Mesenchymal stem cell (in vitro differentiated cells and primary cell): ENCODE measurements around the gene ZNF641.

Experiments
- DNase-seq: peaks from one replicate; pipeline ENCODE4 v3.0.0-alpha.2; 2013
- H2AFZ ChIP-seq: one replicate; pipeline ENCODE4 v1.6.1; 2013; ENCODE audit warnings: low read depth, mild to moderate bottlenecking, control low read depth, inconsistent platforms, low read length, moderate library complexity
- H2AK5ac ChIP-seq: 2 replicates; pipeline ENCODE4 v1.6.1; 2013; ENCODE audit warnings: low read length, moderate library complexity, mild to moderate bottlenecking, inconsistent platforms; ENCODE audit not compliant: severe bottlenecking
- H2BK120ac ChIP-seq: one replicate; pipeline ENCODE4 v1.6.1; 2013; ENCODE audit warnings: low read depth, mild to moderate bottlenecking, inconsistent platforms, low read length, moderate library complexity
- H2BK12ac ChIP-seq, 2 experiments: one replicate each; pipeline ENCODE4 v1.6.1; 2013; ENCODE audit warnings: inconsistent platforms in 2 of 2, low read length in 2 of 2, mild to moderate bottlenecking in 2 of 2, moderate library complexity in 2 of 2, control low read depth in 1 of 2
- H2BK15ac ChIP-seq: one replicate; pipeline ENCODE4 v1.6.1; 2013; ENCODE audit warnings: mild to moderate bottlenecking, low read depth, inconsistent platforms; ENCODE audit not compliant: poor library complexity, severe bottlenecking
- H2BK5ac ChIP-seq: 2 replicates; pipeline ENCODE4 v1.6.1; 2013; ENCODE audit warnings: low read depth, mild to moderate bottlenecking, low read length, control low read depth, inconsistent platforms; ENCODE audit not compliant: poor library complexity, severe bottlenecking
- H3K14ac ChIP-seq, 2 experiments: one replicate each; pipeline ENCODE4 v1.6.1; 2013; ENCODE audit warnings: inconsistent platforms in 2 of 2, low read length in 2 of 2, control low read depth in 1 of 2, mild to moderate bottlenecking in 1 of 2, moderate library complexity in 1 of 2
- H3K18ac ChIP-seq, 2 experiments: one replicate each; pipeline ENCODE4 v1.6.1; 2013; ENCODE audit warnings: inconsistent platforms in 2 of 2, low read length in 2 of 2, control low read depth in 1 of 2, low read depth in 1 of 2, mild to moderate bottlenecking in 1 of 2
- H3K23ac ChIP-seq, 2 experiments: one replicate each; pipeline ENCODE4 v1.6.1; 2013; ENCODE audit warnings: inconsistent platforms in 2 of 2, low read length in 2 of 2, mild to moderate bottlenecking in 2 of 2, moderate library complexity in 2 of 2, control low read depth in 1 of 2
- H3K27ac ChIP-seq: 2 replicates; pipeline ENCODE4 v1.5.1; 2013; ENCODE audit warnings: mild to moderate bottlenecking, moderate library complexity, low read length, control low read depth, inconsistent platforms; ENCODE audit not compliant: poor library complexity, severe bottlenecking
- H3K27me3 ChIP-seq, 2 experiments: 2 replicates each; pipeline versions ENCODE4 v1.6.1 to v1.7.0; 2013; ENCODE audit warnings: low read length in 2 of 2, mild to moderate bottlenecking in 2 of 2, moderate library complexity in 2 of 2, control low read depth in 1 of 2, inconsistent platforms in 1 of 2; ENCODE audit not compliant: control insufficient read depth in 1 of 2, insufficient read depth in 1 of 2
- H3K36me3 ChIP-seq, 2 experiments: 2 replicates each; pipeline versions ENCODE4 v1.6.1 to v1.7.0; 2013; ENCODE audit warnings: low read length in 2 of 2, control low read depth in 1 of 2, inconsistent platforms in 1 of 2, low read depth in 1 of 2, mild to moderate bottlenecking in 1 of 2; ENCODE audit not compliant: insufficient read depth in 2 of 2, control insufficient read depth in 1 of 2
- H3K4ac ChIP-seq, 2 experiments: one replicate each; pipeline ENCODE4 v1.6.1; 2013; ENCODE audit warnings: inconsistent platforms in 2 of 2, low read length in 2 of 2, mild to moderate bottlenecking in 2 of 2, moderate library complexity in 2 of 2, control low read depth in 1 of 2, low read depth in 1 of 2
- H3K4me1 ChIP-seq: 2 replicates; pipeline ENCODE4 v1.6.1; 2013; ENCODE audit warnings: low read depth, low read length, control low read depth; ENCODE audit not compliant: control insufficient read depth, insufficient read depth
- H3K4me2 ChIP-seq: 2 replicates; pipeline ENCODE4 v1.6.1; 2013; ENCODE audit warnings: low read length, mild to moderate bottlenecking, inconsistent platforms; ENCODE audit not compliant: poor library complexity, severe bottlenecking
- H3K4me3 ChIP-seq, 2 experiments: 2 replicates each; pipeline versions ENCODE4 v1.5.1 to v1.7.0; 2013; ENCODE audit warnings: low read length in 2 of 2, mild to moderate bottlenecking in 2 of 2, control low read depth in 1 of 2, low read depth in 1 of 2; ENCODE audit not compliant: insufficient read depth in 1 of 2
- H3K79me1 ChIP-seq: replicated peaks from 2 replicates; pipeline ENCODE4 v1.6.1; 2013; ENCODE audit warnings: mild to moderate bottlenecking, control low read depth, low read length, inconsistent platforms; ENCODE audit not compliant: poor library complexity, severe bottlenecking
- H3K9ac ChIP-seq: 2 replicates; pipeline ENCODE4 v1.7.0; 2013; ENCODE audit warnings: mild to moderate bottlenecking, low read length, moderate library complexity
- H3K9me3 ChIP-seq: 2 replicates; pipeline ENCODE4 v1.7.0; 2013; ENCODE audit warnings: mild to moderate bottlenecking, low read length; ENCODE audit not compliant: control insufficient read depth
- H4K8ac ChIP-seq: one replicate; pipeline ENCODE4 v1.6.1; 2013; ENCODE audit warnings: inconsistent platforms, mild to moderate bottlenecking, low read length, moderate library complexity
- H4K91ac ChIP-seq: one replicate; pipeline ENCODE4 v1.6.1; 2013; ENCODE audit warnings: mild to moderate bottlenecking, low read length, inconsistent platforms
- WGBS: methylation state at CpG from one replicate; pipeline ENCODE4 v1.1.7; 2013; ENCODE audit warnings: mixed read lengths; 5-methylcytosine and 5-hydroxymethylcytosine counted together

The ZNF641 gene

GRCh38 chr12:48329199-48329939, 21.4 kb downstream of the ZNF641 start:
- H3K79me1 ChIP-seq: no peaks in the 10 kb centered on the region
- no peak for DNase-seq
- no peak overlapping the region for H2BK15ac ChIP-seq
- no peaks in the 10 kb centered on the region for H3K9me3 ChIP-seq
- no peak overlapping the region for H2BK12ac ChIP-seq
- H4K91ac ChIP-seq: no peak overlapping the region
- H3K27ac ChIP-seq: no peak overlapping the region
- no peak overlapping the region for H3K4ac ChIP-seq
- H3K4me3 ChIP-seq: peak overlapping the region in 1 of 2 experiments; percentile 31
- no peak overlapping the region for H2AK5ac ChIP-seq
- no peaks in the 10 kb centered on the region for H3K4me1 ChIP-seq
- H3K27me3 ChIP-seq: peaks cover 4 to 13% of the 10 kb centered on the region in 2 experiments
- H4K8ac ChIP-seq: no peak overlapping the region
- no peak overlapping the region for H2AFZ ChIP-seq
- no peak overlapping the region for H3K9ac ChIP-seq
- no peak overlapping the region for H3K18ac ChIP-seq
- no peak overlapping the region for H3K4me2 ChIP-seq
- WGBS: 92% methylated on average over 55 of the region's 55 CpGs
- no peak overlapping the region for H2BK120ac ChIP-seq
- H3K23ac ChIP-seq: peak overlapping the region in 1 of 2 experiments; percentile 74
- H3K36me3 ChIP-seq: no peaks in the 10 kb centered on the region
- no peak overlapping the region for H2BK5ac ChIP-seq
- no peak overlapping the region for H3K14ac ChIP-seq

GRCh38 chr12:48316491-48316890, 34.2 kb downstream of the ZNF641 start:
- Histone ChIP-seq H2BK120ac (no peak overlapping the region), H4K8ac (no peak overlapping the region), H4K91ac (no peak overlapping the region), H3K4me2 (no peak overlapping the region), H3K14ac (no peak overlapping the region), H3K27ac (no peak overlapping the region), H3K4me3 (no peak overlapping the region), H3K4ac (no peak overlapping the region), H2BK5ac (no peak overlapping the region), H2BK15ac (no peak overlapping the region), H3K27me3 (no peaks in the 10 kb centered on the region), H3K9me3 (peaks cover 16% of the 10 kb centered on the region), H3K23ac (no peak overlapping the region), H3K4me1 (no peaks in the 10 kb centered on the region), H3K9ac (no peak overlapping the region), H3K18ac (no peak overlapping the region), H2BK12ac (no peak overlapping the region), H2AFZ (no peak overlapping the region), H3K36me3 (no peaks in the 10 kb centered on the region), H3K79me1 (no peaks in the 10 kb centered on the region), H2AK5ac (no peak overlapping the region)
- DNase-seq: no peak
- 49% methylated on average over 2 of the region's 2 CpGs for WGBS

GRCh38 chr12:48311313-48311712, 39.4 kb downstream of the ZNF641 start:
- no peak overlapping the region for H2BK15ac ChIP-seq
- no peak overlapping the region for H3K14ac ChIP-seq
- no peak overlapping the region for H3K23ac ChIP-seq
- no peak overlapping the region for H2BK12ac ChIP-seq
- no peak for DNase-seq
- no peaks in the 10 kb centered on the region for H3K9me3 ChIP-seq
- H3K4me1 ChIP-seq: no peaks in the 10 kb centered on the region
- H3K4me3 ChIP-seq: no peak overlapping the region
- 26% methylated on average over 3 of the region's 3 CpGs for WGBS
- H3K27ac ChIP-seq: no peak overlapping the region
- H2BK5ac ChIP-seq: no peak overlapping the region
- no peak overlapping the region for H2AK5ac ChIP-seq
- H3K18ac ChIP-seq: no peak overlapping the region
- peaks cover 0 to 4% of the 10 kb centered on the region in 2 experiments for H3K27me3 ChIP-seq
- no peak overlapping the region for H2AFZ ChIP-seq
- H4K8ac ChIP-seq: no peak overlapping the region
- no peaks in the 10 kb centered on the region for H3K36me3 ChIP-seq
- no peak overlapping the region for H3K9ac ChIP-seq
- H3K4me2 ChIP-seq: no peak overlapping the region
- H3K4ac ChIP-seq: no peak overlapping the region
- no peak overlapping the region for H4K91ac ChIP-seq
- H3K79me1 ChIP-seq: no peaks in the 10 kb centered on the region
- no peak overlapping the region for H2BK120ac ChIP-seq

- Histone ChIP-seq H2BK120ac (no peak overlapping the region), H2AFZ (no peak overlapping the region), H4K8ac (no peak overlapping the region), H3K9ac (no peak overlapping the region), H3K79me1 (no peaks in the 10 kb centered on the region), H2BK12ac (no peak overlapping the region), H3K14ac (no peak overlapping the region), H3K4me2 (no peak overlapping the region), H3K4me1 (no peaks in the 10 kb centered on the region), H4K91ac (no peak overlapping the region), H3K9me3 (no peaks in the 10 kb centered on the region), H3K27ac (no peak overlapping the region), H3K23ac (no peak overlapping the region), H2AK5ac (no peak overlapping the region), H3K18ac (no peak overlapping the region), H2BK5ac (no peak overlapping the region), H3K27me3 (peaks cover 0 to 4% of the 10 kb centered on the region in 2 experiments), H3K4ac (no peak overlapping the region), H3K4me3 (no peak overlapping the region), H2BK15ac (no peak overlapping the region), H3K36me3 (no peaks in the 10 kb centered on the region)
- DNase-seq: no peak
- 91% methylated on average over 13 of the region's 13 CpGs for WGBS
Observed at GRCh38 chr12:48307269-48307668, 43.5 kb downstream of the ZNF641 start.
